Activated naive CD4-positive, alpha-beta T cell treated with anti-CD3 and anti-CD28 coated beads, Interleukin-2, amount 50 U/mL, for 16 hours (primary cell): Measurements from ENCODE around the gene FBLN7.
"Not testable (repeated sequence)": the region's sequence is repeated elsewhere in the genome, so short reads cannot be mapped to it uniquely, and the experiment has no call there.

Experiments
- DNase-seq: peaks from one replicate; pipeline ENCODE4 v3.0.0-alpha.2; 2020

The FBLN7 gene

GRCh38 chr2:112138159-112139032 lies at the start of gene FBLN7:
Gene FBLN7, plus strand, starts transcription at chr2:112138385. Its CDS starts 271 bp downstream, at chr2:112138656.
- DNase-seq, result no peak

- DNase-seq, result no peak
Measured at GRCh38 chr2:112089375-112089774, 48.8 kb upstream of the FBLN7 start.

GRCh38 chr2:112092286-112093041 lies 45.7 kb upstream of the FBLN7 start:
- no peak for DNase-seq

DNA sequence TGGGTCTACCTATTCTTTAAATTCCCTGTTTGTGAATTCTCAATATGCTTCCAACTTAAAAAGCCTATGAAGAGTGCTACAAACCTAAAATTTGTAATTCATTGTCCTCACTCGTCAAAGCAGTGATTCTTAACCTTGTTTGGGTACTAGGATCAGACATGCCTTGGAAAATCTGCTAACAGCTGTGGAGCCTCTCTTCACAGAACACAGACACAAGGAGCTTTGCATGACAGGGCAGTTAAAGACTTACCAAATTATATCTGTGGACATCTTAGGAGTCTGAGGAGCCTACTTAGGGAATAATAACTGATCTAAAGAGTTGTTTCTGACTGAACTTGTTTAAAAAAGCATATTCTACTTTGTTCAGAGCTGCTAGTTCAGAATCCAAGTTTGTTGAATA lies 45.0 kb upstream of the FBLN7 start:
- no peak for DNase-seq

DNA sequence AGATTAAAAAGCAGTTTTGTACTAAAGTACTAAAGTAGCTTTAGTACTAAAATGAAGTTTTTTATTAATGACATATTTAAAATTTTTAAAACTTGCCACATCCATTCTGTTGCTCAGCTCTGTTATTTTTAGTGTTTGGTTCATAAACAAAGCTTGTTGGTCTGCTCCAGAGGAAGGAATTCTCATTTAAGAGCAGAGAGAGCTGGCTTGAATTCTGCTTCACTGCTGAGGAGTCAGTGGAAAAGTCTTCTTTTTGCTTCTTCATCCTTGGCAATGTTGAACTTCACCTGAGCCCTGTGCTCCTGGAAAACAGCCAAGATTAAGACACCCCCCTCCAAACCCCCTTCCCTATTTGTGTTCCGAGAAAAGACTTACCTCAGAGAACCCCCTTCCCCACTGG lies 42.5 kb upstream of the FBLN7 start:
- DNase-seq, result no peak

DNA sequence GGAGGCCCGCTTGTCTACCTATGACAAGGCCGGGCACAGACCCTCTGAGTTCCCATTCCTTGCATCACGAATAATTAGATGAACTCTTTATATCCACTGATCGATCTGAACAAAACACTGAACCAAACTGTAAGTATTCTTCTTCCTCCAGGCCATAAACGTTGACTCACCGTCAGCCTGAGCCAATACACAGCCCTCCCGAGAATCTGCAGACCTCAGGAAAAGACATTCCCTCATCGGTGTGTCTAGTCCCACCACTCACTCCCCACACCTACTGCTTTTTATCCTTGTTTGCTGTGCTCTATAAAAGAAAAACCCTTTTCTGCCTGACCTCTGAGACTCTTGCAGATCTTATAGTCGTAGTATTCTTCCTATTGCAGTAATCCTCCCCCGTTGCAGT lies 42.1 kb upstream of the FBLN7 start:
- no peak for DNase-seq

DNA sequence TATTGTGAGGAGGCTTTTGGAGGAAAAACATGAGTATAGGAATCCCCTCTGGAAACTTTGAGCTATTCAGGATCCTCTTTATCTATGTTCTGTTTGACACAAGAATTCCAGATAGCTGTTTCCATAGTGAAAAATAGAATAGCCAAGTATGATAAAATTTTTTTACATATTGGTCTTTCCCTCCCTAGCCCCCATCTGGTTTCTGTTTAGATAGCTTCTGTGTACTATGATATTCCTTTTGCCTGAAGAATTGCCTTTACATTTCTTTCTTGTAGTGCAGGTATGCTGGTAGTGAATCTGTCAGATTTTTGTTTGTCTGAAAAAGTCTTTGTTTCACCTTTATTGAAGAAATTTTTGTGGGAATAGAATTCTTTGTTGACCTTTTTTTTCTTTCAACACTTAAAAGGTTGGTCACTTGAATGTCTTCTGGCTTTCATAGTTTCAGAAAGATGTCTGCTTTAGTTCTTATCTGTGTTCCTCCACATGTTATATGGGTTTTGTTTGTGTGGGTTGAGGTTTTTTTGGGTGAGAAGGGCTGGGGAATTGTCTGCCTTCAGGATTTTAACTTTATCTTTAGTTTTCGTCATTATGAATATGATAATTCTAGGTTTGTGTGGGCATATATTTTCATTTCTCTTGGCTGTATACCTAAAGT lies 29.9 kb upstream of the FBLN7 start:
- DNase-seq, result no peak

GRCh38 chr2:112109278-112109677 lies 28.9 kb upstream of the FBLN7 start:
- no peak for DNase-seq

GRCh38 chr2:112110966-112111365 lies 27.2 kb upstream of the FBLN7 start:
- no peak for DNase-seq

GRCh38 chr2:112113354-112113753 lies 24.8 kb upstream of the FBLN7 start:
- DNase-seq, result not testable (repeated sequence)

GRCh38 chr2:112118148-112118547 lies 20.0 kb upstream of the FBLN7 start:
- DNase-seq, result no peak

- peak; percentile 46 for DNase-seq
Measured at GRCh38 chr2:112121682-112122254, 16.4 kb upstream of the FBLN7 start.

- no peak for DNase-seq
Measured at GRCh38 chr2:112129060-112129459, 9.1 kb upstream of the FBLN7 start.

DNA sequence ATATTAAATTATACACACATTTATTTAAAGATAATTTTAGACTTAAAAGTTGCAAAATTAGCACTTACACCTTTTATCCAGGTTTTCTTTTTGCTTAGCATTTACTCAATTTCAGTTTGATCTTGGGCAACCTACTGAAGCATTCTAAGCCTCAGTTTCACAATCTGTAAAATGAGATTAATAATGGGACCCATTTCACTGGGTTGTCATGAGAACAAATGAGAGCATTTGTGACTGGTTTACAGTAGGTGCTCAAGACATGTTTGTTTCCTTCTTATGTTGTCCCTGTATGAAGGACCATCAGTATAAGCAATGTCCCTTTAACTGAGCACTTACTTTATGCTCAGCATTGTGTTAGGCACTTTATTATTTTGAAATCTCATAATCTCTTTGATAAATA lies 4.8 kb upstream of the FBLN7 start:
- DNase-seq, result no peak

- no peak for DNase-seq
Measured at GRCh38 chr2:112134120-112134519, 4.1 kb upstream of the FBLN7 start.

DNA sequence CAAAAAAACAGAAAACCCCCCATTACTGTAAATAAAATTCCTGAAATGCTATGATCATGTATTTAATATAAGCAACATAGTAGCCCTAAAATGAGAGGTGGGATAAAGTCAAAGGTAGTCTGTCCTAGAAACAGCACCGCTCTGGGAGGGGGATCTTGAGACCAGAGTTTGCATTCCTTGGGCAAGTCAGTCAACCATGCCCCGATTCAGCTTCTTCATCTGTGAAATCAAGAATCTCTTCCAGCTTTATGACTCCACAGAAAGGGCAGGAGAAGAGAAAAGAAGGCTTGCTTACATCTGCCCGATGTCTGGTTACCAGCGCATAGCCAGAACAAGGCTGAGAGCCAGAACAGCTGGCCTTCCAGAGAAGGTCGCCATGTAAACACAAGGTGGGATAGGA lies 2.1 kb upstream of the FBLN7 start:
- DNase-seq, result no peak

- no peak for DNase-seq
Measured at GRCh38 chr2:112137516-112138158, 548 bp upstream of the FBLN7 start.

DNA sequence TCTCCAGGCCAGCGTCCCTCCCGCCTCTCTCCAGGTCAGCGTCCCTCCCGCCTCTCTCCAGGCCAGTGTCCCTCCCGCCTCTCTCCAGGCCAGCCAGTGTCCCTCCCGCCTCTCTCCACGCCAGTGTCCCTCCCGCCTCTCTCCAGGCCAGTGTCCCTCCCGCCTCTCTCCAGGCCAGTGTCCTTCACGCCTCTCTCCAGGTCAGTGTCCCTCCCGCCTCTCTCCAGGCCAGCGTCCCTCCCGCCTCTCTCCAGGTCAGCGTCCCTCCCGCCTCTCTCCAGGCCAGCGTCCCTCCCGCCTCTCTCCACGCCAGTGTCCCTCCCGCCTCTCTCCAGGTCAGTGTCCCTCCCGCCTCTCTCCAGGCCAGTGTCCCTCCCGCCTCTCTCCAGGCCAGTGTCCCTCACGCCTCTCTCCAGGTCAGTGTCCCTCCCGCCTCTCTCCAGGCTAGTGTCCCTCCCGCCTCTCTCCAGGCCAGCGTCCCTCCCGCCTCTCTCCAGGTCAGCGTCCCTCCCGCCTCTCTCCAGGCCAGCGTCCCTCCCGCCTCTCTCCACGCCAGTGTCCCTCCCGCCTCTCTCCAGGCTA lies 939 bp downstream of the FBLN7 start:
- DNase-seq, result not testable (repeated sequence)

GRCh38 chr2:112139661-112140204 lies 1.5 kb downstream of the FBLN7 start:
- DNase-seq, result not testable (repeated sequence)

- DNase-seq, result no peak
Measured at GRCh38 chr2:112140205-112140802, 2.1 kb downstream of the FBLN7 start.

DNA sequence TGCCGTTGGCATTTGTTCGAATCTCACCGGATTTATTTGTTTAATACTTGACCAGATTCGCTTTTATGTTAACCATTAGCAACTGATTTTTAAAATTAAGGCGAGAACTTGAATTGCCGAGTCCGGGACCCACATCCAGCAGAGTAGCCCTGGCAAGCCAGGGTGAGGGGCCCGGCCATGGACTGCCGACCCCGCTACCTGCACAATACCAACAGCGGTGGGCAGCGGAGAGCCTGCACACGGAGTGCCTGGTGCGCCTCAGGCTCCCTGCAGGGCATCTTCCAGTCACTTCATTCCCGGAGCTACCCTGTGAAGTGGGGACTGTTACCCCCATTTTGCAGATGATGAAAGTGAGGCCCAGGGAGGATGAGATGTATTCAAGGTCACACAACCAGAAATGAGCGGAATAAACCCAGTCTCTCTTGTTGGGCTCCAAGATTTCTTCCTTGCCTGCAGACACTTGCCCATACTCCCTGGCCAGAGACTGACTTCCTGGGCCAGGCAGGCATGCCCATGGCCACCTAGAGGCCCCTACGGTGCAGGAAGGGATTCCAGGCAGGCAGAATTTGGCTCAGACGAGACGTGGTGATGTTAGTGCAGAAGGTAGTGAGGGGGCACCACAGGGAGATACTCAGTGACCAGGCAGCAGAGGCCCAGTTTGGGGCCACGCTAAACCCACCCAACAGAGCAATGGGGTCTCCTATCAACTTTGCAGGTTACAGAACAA lies 2.9 kb downstream of the FBLN7 start:
- DNase-seq, result no peak
